ENCODE data around the gene FYN.

Gene FYN

DNA sequence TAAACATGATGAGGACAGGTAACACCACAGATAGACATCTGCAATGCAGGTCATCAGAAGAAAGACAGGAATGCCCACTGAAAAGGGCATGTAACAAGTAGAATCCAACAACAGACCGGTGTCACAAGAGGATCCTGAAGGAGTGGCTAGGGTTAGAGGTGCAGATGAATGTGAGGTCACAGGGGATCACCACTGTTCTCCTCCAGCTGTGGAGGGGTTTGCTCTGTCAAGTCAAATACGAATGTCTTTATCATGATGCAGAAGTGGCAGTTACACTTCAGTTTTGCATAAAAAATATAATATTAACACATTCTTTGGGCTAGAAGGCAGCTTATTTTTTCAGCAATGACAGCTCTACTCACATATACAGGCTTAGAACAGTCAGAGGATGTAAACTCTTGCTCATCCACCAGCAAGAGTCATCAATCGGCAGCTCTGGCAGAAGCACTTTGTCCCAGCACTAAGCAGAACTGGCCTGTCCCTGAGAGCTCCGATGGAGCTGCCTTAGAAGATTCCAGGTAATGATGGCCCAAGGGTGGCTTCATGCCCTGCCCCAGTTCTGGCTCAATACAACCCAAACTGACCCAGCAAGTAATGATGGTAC lies 137.1 kb downstream of the FYN start:
- DNase-seq (ENCODE audit: low read depth), result no peak
- TF ChIP-seq CTCF (IDR thresholded peaks at IDR 0.05; ENCODE audit: insufficient read depth, low read depth, low read length, missing control alignments), result no peak
- H3K4me3 ChIP-seq (ENCODE audit: low read length), result no peak overlapping the region

- DNase-seq (ENCODE audit: low read depth), result no peak
- H3K4me3 ChIP-seq (ENCODE audit: low read length), result no peak overlapping the region
- no peak for TF ChIP-seq CTCF (IDR thresholded peaks at IDR 0.05; ENCODE audit: insufficient read depth, low read depth, low read length, missing control alignments)
These were observed 138.9 kb downstream of the FYN start for GRCh38 chr6:111734068-111735061.

DNA sequence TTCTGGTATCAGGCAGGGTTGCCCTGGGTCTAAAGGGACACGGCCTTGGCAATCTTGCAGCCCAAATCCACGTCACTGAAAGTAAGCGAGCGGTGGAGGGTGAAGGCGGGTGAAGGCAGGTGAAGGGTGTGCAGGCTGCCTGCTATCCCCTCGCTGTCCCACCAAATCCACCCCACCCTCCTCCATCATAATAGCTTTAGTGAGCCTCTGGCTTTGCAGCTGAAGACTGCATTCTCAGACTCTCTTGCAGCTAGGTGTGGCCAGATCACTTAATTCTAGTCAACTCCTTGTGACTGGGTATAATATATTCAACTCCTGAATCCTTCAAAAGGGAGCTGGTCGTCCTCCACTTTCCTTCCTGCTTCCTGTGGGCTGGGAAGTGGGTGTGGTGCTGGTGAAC lies 140.9 kb downstream of the FYN start:
- DNase-seq (ENCODE audit: low read depth), result no peak
- TF ChIP-seq CTCF (IDR thresholded peaks at IDR 0.05; ENCODE audit: insufficient read depth, low read depth, low read length, missing control alignments), result no peak
- no peak overlapping the region for H3K4me3 ChIP-seq (ENCODE audit: low read length)

GRCh38 chr6:111731456-111732195 lies 141.6 kb downstream of the FYN start:
- no peak for DNase-seq (ENCODE audit: low read depth)
- no peak overlapping the region for H3K4me3 ChIP-seq (ENCODE audit: low read length)
- no peak for TF ChIP-seq CTCF (IDR thresholded peaks at IDR 0.05; ENCODE audit: insufficient read depth, low read depth, low read length, missing control alignments)

DNA sequence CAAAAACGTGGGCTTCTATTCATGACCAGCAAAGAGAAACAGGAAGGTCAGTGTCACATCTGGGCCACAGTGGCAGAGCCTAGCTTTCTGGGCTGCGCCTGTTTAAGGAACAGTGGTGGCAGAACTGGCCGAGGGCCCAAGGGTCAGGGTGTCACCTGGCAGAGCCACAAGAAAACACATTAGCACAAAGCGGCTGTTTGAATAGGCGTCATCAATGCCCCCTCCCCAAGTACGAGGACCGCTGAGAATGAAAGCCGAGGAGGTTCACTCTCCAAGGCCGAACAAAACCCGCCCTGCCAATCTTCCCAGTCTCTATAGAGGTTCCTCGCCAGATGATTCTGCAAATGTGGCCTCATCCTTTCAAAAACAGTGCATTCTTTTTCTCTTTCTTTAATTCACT lies 142.4 kb downstream of the FYN start:
- no peak for TF ChIP-seq CTCF (IDR thresholded peaks at IDR 0.05; ENCODE audit: insufficient read depth, low read depth, low read length, missing control alignments)
- H3K4me3 ChIP-seq (ENCODE audit: low read length), result no peak overlapping the region
- DNase-seq (ENCODE audit: low read depth), result no peak

DNA sequence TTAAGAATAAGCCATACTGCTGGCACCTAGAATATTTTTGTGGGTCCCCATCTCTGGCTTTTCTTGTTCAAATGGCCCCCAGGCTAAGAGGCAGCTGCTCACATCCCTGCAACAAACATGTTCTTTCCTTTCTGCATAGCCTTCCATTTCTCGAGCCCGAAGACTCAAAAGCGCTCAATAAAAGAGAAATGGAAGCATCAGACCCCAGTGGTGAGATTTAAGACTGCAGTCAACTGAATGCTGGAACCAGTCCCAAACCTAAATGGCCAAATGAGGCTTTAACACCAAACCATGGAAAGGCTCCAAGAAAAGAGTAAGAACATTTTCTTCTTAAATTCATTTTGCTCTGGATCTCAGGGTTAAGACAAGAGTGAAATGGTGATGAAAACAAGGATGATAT lies 145.4 kb downstream of the FYN start:
- TF ChIP-seq CTCF (IDR thresholded peaks at IDR 0.05; ENCODE audit: insufficient read depth, low read depth, low read length, missing control alignments), result peak; percentile 33
- no peak overlapping the region for H3K4me3 ChIP-seq (ENCODE audit: low read length)
- no peak for DNase-seq (ENCODE audit: low read depth)
